Central memory CD8-positive, alpha-beta T cell (primary cell): Measurements from ENCODE around the gene PITX1.

ENCODE experiments used
- ATAC-seq: fragments of 150-1000 bp; cut with Tn5 transposase; replicated peaks from 2 replicates; pipeline ENCODE4 v1.10.0; 2022; ENCODE audit warnings: mild to moderate bottlenecking, moderate FRiP score, moderate number of reproducible peaks; ENCODE audit not compliant: poor library complexity, severe bottlenecking; ENCODE audit errors: extremely low read depth
- DNase-seq, 2 donors: peaks; one replicate each; pipeline ENCODE4 v3.0.0; 2021; ENCODE audit warnings: low spot score in 2 of 2
- H3K27ac Mint-ChIP-seq: one replicate; pipeline ENCODE4 v1.8.0; 2022; ENCODE audit warnings: low read depth, mild to moderate bottlenecking, moderate library complexity, mixed read lengths
- H3K27me3 Mint-ChIP-seq: one replicate; pipeline ENCODE4 v1.8.0; 2022; ENCODE audit warnings: mixed read lengths
- H3K36me3 Mint-ChIP-seq: one replicate; pipeline ENCODE4 v1.8.0; 2022; ENCODE audit warnings: mild to moderate bottlenecking, moderate library complexity, mixed read lengths; ENCODE audit not compliant: insufficient read depth
- H3K4me1 Mint-ChIP-seq: one replicate; pipeline ENCODE4 v1.8.0; 2022; ENCODE audit warnings: mixed read lengths
- H3K4me3 Mint-ChIP-seq: one replicate; pipeline ENCODE4 v1.8.0; 2022; ENCODE audit warnings: mild to moderate bottlenecking, moderate library complexity, mixed read lengths
- H3K9me3 Mint-ChIP-seq: one replicate; pipeline ENCODE4 v1.8.0; 2022; ENCODE audit warnings: mixed read lengths

The PITX1 gene

GRCh38 chr5:135013947-135014570 is 20.0 kb downstream of the PITX1 start:
- ATAC-seq (no peak), DNase-seq (no peak)
- H3K27me3 Mint-ChIP-seq: no peaks in the 10 kb centered on the region
- H3K4me3 Mint-ChIP-seq: no peak overlapping the region
- no peaks in the 10 kb centered on the region for H3K9me3 Mint-ChIP-seq
- peaks cover 5% of the 10 kb centered on the region for H3K4me1 Mint-ChIP-seq
- H3K36me3 Mint-ChIP-seq: peaks cover 1% of the 10 kb centered on the region
- no peak overlapping the region for H3K27ac Mint-ChIP-seq

- no peaks in the 10 kb centered on the region for H3K9me3 Mint-ChIP-seq
- peaks cover 5% of the 10 kb centered on the region for H3K4me1 Mint-ChIP-seq
- no peak overlapping the region for H3K4me3 Mint-ChIP-seq
- ATAC-seq (no peak), DNase-seq (no peak)
- H3K36me3 Mint-ChIP-seq: peaks cover 1% of the 10 kb centered on the region
- no peaks in the 10 kb centered on the region for H3K27me3 Mint-ChIP-seq
- H3K27ac Mint-ChIP-seq: no peak overlapping the region
These were observed 20.6 kb downstream of the PITX1 start for GRCh38 chr5:135013445-135013844.

- Mint-ChIP-seq H3K27me3 (no peaks in the 10 kb centered on the region), H3K4me3 (no peak overlapping the region), H3K9me3 (no peaks in the 10 kb centered on the region), H3K4me1 (peaks cover 5% of the 10 kb centered on the region), H3K27ac (no peak overlapping the region), H3K36me3 (peaks cover 1% of the 10 kb centered on the region)
- ATAC-seq: no peak
- no peak for DNase-seq
These were observed 21.1 kb downstream of the PITX1 start for GRCh38 chr5:135012951-135013391.

- Mint-ChIP-seq H3K27me3 (no peaks in the 10 kb centered on the region), H3K36me3 (peaks cover 1% of the 10 kb centered on the region), H3K4me3 (no peak overlapping the region), H3K27ac (no peak overlapping the region), H3K9me3 (no peaks in the 10 kb centered on the region), H3K4me1 (peaks cover 5% of the 10 kb centered on the region)
- DNase-seq (no peak), ATAC-seq (no peak)
These were observed 21.9 kb downstream of the PITX1 start for GRCh38 chr5:135012033-135012588.

GRCh38 chr5:135011355-135012032 is 22.5 kb downstream of the PITX1 start:
- H3K36me3 Mint-ChIP-seq: peaks cover 1% of the 10 kb centered on the region
- no peak for DNase-seq
- no peak overlapping the region for H3K4me3 Mint-ChIP-seq
- H3K4me1 Mint-ChIP-seq: peaks cover 5% of the 10 kb centered on the region
- H3K27me3 Mint-ChIP-seq: no peaks in the 10 kb centered on the region
- no peaks in the 10 kb centered on the region for H3K9me3 Mint-ChIP-seq
- H3K27ac Mint-ChIP-seq: no peak overlapping the region
- ATAC-seq: no peak

GRCh38 chr5:135010502-135011354 is 23.3 kb downstream of the PITX1 start:
- Mint-ChIP-seq H3K4me1 (peaks cover 5% of the 10 kb centered on the region), H3K9me3 (no peaks in the 10 kb centered on the region), H3K27me3 (no peaks in the 10 kb centered on the region), H3K4me3 (no peak overlapping the region), H3K27ac (no peak overlapping the region), H3K36me3 (peaks cover 1% of the 10 kb centered on the region)
- DNase-seq (no peak), ATAC-seq (no peak)

GRCh38 chr5:135009736-135010501 is 24.1 kb downstream of the PITX1 start:
- Mint-ChIP-seq H3K27ac (no peak overlapping the region), H3K4me1 (peaks cover 5% of the 10 kb centered on the region), H3K9me3 (no peaks in the 10 kb centered on the region), H3K4me3 (no peak overlapping the region), H3K27me3 (no peaks in the 10 kb centered on the region), H3K36me3 (peaks cover 1% of the 10 kb centered on the region)
- ATAC-seq (no peak), DNase-seq (no peak)

- Mint-ChIP-seq H3K27me3 (no peaks in the 10 kb centered on the region), H3K9me3 (no peaks in the 10 kb centered on the region), H3K27ac (no peak overlapping the region), H3K4me3 (no peak overlapping the region), H3K4me1 (peaks cover 5% of the 10 kb centered on the region), H3K36me3 (peaks cover 1% of the 10 kb centered on the region)
- DNase-seq (no peak), ATAC-seq (no peak)
These were observed 24.9 kb downstream of the PITX1 start for GRCh38 chr5:135008981-135009735.

- Mint-ChIP-seq H3K27me3 (no peaks in the 10 kb centered on the region), H3K4me3 (no peak overlapping the region), H3K9me3 (no peaks in the 10 kb centered on the region), H3K27ac (no peak overlapping the region), H3K36me3 (no peaks in the 10 kb centered on the region), H3K4me1 (peaks cover 5% of the 10 kb centered on the region)
- DNase-seq (no peak), ATAC-seq (no peak)
These were observed 25.5 kb downstream of the PITX1 start for GRCh38 chr5:135008556-135008955.

- H3K4me3 Mint-ChIP-seq: no peak overlapping the region
- H3K9me3 Mint-ChIP-seq: no peaks in the 10 kb centered on the region
- H3K4me1 Mint-ChIP-seq: peaks cover 4% of the 10 kb centered on the region
- ATAC-seq: no peak
- no peak for DNase-seq
- H3K27me3 Mint-ChIP-seq: no peaks in the 10 kb centered on the region
- H3K36me3 Mint-ChIP-seq: no peaks in the 10 kb centered on the region
- H3K27ac Mint-ChIP-seq: no peak overlapping the region
These were observed 26.2 kb downstream of the PITX1 start for GRCh38 chr5:135007749-135008363.

GRCh38 chr5:135007305-135007704 is 26.7 kb downstream of the PITX1 start:
- Mint-ChIP-seq H3K27ac (no peak overlapping the region), H3K9me3 (no peaks in the 10 kb centered on the region), H3K27me3 (no peaks in the 10 kb centered on the region), H3K4me1 (no peaks in the 10 kb centered on the region), H3K4me3 (no peak overlapping the region), H3K36me3 (no peaks in the 10 kb centered on the region)
- ATAC-seq (no peak), DNase-seq (no peak)
